Umbilical cord (tissue), 2 donors: Measurements from ENCODE around the gene B3GALNT2. TPM values are rescaled to one million over a fixed set of nuclear protein-coding genes. Genes with fewer than 3 reads are reported as not detected.
"Not testable (repeated sequence)": the region's sequence is repeated elsewhere in the genome, so short reads cannot be mapped to it uniquely, and the experiment has no call there.

Experiments
- DNase-seq: peaks from one replicate; pipeline ENCODE4 v3.0.0-alpha.2; 2015; ENCODE audit warnings: low spot score
- total RNA-seq: library from RNA; depleted of rRNA; stranded (reverse); fragments of >200 nt; gene quantifications from one replicate; pipeline ENCODE4 v1.2.3, GENCODE V29; 2014; ENCODE audit warnings: low replicate concordance; ENCODE audit not compliant: insufficient read depth

B3GALNT2 gene
- total RNA-seq: 71.7 TPM

DNA sequence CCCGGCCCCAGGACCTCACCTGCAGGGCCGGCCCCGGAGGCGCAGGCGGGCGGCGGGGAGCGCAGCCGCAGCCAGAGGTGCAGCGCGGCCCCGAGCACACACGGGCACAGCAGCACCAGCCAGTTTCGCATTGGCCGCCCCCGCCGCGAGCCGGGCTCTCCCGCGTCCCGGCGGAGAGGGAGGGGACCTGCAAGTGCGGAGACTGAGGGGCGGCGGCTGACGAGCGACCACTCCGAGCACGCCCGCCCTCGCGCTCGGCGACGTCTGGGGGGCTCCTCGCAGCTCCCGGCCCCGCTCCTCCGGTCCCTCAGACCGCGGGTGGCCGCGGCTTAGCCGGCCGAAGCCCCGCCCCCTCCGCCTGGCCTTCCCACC lies at the start of gene B3GALNT2:
B3GALNT2 (minus strand) TSS at position 331 of the 372 bp plus-strand sequence; CDS start at position 131, 200 bp downstream.
- no peak for DNase-seq

DNA sequence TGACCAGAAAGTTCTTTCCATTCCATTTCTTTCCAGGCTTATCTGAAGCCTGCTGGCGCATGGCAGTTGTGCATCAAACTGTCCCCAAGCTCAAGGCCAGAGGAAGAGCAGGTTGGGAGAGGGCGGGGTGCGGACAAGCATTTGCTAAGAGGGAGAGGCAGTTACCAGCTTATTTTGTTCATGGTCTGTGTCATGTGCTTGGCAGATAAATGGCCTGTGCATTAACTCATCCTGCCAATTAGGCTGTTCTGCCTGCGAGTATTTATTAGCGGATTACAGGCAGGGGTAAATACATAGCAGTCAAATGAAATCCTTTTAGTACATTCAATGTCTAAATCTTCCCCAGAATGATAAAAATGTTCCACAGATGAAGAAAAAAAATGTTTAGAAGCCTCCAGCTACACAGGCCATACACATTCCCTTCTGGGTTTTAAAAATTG lies 48.9 kb upstream of the B3GALNT2 start:
- peak; percentile 95 for DNase-seq

DNA sequence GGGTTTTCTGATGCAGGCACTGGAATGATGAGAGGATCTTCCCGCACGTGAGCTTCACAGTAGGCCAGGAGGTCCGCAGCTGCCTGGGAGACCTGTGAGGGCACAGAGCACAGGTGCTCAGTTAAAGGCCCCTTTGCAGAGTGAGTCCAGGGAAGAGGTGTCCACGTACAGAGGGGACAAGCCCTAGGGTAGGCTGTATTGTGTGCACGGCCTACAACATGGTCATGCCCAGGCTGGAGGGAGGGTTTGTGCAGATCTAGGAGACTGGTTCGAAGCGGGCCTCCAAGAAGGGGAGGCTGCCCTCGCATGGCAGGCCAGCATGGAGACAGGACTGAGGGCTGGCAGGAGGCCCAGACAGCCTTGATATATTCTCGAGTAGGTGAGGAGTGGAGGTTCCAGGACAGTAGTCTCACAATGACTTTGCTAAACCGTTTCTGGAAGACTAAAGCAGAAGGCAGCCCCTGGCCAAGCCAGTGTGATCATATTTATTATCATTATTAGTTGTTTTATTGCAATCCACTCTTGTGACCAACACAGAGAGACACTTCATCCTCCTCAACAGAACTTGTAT lies 48.0 kb upstream of the B3GALNT2 start:
- peak; percentile 18 for DNase-seq

DNA sequence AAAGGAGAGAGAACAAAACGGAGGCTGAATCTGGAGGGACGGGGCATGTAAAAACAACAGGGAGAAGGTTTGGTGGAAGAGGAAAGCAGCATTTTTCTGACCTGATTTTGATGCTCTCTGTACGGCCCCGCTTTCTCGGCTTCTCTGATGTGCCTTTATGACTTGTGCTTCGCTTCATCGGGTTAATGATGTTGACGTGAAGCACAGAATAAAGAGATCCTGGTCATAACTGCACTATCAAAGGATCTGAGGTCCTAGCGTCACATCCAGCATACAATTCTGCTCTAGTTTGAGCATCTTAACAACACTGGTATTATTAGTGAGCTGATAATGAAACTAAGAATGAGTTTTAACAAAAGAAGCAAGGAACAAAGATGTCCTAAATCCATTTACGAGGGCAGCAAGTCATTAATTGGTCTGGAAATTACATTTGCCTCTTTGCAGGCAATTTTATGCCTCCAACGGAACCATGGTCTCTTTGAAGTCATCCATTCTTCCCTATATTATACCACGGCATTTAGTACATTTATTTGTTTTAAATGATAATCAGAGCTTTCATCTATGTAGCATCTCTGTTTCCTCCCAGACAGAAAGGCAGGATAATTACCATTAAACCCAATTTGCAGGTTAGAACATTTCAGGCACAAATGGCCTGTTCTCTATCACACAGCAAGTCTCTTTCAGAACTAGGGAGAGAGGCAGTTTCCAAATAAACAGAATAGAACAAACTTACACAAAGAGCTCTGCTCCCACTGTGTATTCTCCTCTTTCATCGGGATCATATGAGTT lies 45.3 kb upstream of the B3GALNT2 start:
- no peak for DNase-seq

DNA sequence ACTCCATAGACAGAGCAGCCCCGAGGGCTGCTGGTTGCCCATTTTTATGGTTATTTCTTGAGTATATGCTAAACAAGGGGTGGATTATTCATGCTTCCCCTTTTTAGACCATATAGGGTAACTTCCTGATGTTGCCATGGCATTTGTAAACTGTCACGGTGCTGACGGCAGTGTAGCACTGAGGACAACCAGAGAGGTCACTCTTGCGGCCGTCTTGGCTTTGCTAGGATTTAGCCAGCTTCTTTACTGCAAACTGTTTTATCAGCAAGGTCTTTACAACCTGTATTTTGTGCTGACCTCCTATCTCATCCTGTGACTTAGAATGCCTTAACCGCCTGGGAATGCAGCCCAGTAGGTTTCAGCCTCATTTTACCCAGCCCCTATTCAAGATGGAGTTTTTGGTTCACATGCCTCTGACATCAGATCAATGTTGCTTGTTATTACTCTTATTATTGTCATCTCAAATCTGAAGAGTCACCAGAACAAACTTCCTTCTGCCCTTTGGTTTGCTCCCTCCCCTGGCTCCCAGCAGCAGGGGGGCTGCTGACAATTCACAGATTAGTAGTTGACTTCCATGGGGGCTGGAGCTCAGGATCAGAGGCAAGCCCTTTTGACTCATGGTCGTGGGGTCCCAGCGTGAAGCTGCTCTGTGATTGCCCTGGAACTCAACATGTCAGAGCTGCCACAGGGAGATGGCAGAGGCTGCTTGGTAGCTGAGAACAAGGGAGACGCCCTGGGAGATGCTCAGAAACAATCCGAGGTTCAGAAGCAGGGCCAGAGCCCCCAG lies 42.3 kb upstream of the B3GALNT2 start:
- DNase-seq: peak; percentile 70

DNA sequence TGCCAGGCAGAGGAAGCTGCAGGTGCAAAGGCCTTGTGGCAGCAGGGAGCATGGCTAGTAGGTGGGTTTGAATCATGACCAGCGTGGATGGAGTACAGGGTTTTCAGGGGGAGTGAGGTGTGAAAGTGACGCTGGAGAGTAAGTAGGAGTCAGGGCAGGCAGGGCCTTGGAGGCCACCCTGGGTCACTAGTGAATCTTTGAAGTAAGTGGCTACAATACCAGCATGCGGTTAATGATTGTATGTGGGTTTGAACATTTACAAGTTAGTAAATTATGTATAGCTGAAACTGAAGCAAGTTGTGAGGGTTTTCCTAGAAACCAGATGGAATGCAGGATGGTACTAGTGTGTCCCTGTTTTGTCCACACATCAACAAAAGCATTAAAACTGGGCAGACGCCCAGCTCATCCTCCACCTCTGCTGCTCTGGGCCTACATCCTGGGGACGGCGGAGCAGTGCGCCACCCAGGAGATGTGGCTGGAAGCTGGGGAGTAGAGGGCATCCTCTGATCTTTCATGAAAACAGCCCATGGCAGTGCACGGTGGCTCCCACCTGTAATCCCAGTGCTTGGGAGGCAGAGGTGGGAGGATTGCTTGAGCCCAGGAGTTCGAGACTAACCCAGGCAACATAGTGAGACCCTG lies 41.2 kb upstream of the B3GALNT2 start:
- DNase-seq: no peak

DNA sequence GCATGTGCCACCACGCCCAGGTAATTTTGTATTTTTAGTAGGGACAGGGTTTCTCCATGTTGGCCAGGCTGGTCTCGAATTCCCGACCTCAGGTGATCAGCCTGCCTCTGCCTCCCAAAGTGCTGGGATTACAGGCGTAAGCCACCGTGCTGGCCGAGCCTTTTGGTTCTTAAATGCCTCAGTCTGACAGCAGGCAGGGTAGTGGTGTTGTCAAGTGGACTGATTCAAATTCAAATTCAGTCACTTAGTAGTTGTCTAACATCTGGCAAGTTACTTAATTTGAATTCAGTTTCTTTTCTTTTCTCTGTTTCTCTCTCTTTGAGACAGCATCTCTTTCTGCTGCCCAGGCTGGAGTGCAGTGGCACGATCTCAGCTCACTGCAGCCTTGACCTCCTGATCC lies 38.6 kb upstream of the B3GALNT2 start:
- not testable (repeated sequence) for DNase-seq

DNA sequence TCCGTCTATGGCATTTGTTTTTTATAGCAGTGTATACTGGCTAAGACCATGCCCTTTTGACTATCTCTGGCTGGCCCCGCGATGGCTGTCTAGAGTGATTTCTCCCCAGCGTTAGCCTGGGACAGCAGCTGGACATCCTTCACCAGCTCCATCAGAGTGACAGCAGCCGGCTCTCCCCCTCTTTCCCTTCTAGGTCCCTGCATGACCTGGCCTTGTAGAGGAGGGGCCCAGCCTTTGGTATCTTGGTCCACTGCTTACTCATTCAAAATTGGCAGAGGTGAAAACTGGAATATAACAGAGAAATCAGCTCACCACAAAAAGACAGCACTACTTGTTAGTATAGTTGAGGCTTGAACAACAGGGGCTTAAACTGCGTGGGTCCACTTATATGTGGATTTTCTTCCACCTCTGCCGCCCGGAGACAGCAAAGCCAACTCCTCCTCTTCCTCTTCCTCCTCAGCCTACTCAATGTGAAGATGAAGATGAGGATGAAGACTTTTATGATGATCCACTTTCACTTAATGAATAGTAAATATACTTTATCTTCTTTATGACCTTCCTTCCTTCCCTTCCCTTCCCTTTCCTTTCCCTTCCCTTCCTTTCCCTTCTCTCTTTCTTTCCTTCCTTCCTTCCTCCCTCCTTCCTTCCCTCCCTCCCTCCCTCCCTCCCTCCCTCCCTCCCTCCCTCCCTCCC lies 29.4 kb upstream of the B3GALNT2 start:
- DNase-seq: no peak

DNA sequence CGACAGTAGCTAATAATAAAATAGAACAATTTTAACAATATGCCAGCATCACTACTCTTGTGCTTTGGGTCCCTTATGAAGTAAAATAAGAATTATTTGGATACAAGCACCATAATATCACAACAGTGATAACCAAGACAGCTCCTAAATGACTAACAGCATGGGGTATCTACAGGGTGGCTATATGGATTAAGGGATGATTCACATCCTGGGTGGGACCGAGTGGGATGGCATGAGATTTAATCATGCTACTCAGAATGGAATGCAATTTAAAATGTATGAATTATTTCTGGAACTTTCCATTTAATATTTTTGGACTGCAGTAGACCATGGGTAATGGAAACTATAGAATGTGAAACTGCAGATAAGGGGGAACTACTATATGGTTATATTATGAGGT lies 28.1 kb upstream of the B3GALNT2 start:
- DNase-seq: peak; percentile 40

DNA sequence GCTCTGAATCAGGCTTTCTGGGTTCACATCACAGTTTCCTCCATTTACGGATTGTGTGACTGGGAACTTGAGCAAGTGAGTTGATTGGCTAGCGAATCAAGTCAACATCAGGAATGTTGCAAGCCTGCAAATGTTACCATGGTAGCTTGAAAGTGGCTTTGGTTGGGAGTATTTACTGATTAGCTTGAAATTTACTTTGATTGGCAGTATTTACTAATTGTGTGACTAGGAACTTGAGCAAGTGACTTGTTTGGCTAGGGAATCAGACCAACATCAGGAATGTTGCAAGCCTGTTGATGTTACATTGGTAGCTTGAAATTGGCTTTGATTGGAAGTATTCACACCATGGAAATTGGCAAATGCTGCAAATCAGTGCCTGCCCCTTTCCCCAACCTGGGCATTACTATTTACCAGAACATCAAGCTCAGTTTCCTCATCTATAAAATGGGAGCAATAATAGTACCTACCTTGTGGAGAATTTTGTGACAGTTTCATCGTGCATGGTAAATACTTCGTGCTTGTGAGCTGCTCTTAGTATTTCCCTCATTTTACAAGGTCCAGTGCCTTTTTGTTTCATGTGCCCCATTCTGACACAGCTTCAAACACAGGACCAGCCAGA lies 23.1 kb upstream of the B3GALNT2 start:
- no peak for DNase-seq

DNA sequence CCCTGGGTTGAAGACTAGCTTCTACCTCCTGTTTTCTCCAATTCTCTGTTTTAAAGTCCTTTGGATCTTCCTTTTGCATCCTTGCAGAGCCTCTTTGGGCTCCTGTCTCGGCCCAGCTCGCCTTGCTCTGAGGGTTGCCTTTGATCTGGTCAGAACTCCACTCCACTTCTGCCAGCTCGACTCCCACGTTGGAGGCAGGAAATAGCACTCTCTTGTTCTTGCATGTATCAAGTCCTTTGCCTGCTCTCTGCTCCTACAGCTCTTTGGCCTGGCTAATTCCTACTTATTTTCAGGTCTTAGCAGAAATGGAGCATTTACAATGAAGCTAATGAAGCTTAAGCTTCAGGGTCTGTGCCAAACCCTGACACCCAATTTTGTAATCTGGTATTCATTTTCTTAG lies 21.1 kb upstream of the B3GALNT2 start:
- no peak for DNase-seq

DNA sequence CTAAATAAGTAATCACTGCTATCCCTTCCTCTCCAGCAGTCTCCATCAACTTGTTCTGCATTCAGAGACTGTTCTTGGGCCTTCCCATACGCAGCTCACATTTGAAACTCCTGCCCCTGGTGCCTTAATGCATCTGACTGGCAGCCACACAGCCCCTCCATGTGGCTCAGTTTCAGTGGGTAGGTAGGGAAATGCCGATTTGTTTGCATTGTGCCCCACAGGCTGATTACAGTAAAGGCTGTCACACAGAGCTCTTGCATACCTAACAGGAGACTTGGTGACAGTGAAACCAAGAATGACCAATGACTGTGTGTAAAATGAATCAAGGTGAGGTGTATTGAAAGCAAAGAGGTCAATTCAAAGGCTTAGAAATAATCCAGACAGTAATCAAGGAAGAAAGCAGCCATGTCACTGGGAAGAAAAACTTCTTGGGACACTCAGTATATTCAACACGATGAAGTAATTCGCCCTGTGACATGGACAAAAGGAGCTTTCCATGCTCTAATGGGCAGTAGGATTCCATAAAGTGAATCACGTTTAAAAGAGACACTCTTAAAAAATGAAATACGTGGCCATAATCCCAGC lies 12.7 kb upstream of the B3GALNT2 start:
- DNase-seq: no peak

DNA sequence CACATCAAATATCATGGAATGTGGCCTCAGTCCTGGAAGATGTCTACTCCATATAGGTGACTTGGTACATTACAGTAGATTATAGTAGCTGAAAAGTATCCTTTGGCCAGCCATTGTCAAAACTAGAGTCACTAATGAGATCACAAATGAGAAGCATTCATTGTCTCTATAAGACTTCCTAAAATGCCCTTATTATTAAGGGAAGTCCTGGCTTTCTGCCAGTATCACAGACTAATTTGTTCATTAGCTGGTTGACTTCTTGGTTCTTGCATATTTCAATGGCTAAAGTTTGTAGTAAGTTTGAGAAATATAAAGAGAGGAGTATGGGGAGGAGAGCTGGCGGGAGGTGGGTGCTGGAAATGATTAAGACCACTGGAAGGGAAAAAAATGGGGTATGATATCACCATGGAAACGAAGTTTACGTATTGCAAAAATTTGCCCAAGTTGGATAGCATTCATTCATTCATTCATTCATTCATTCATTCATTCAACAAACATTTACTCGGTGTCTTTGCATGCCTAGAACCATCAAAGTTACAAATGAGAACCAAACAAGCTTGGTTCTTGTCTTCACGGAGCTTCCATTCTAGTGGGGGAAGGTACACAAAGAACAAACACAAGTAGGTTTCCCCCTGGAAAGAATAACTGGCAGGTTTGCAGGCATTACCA lies 11.7 kb upstream of the B3GALNT2 start:
- DNase-seq: no peak

DNA sequence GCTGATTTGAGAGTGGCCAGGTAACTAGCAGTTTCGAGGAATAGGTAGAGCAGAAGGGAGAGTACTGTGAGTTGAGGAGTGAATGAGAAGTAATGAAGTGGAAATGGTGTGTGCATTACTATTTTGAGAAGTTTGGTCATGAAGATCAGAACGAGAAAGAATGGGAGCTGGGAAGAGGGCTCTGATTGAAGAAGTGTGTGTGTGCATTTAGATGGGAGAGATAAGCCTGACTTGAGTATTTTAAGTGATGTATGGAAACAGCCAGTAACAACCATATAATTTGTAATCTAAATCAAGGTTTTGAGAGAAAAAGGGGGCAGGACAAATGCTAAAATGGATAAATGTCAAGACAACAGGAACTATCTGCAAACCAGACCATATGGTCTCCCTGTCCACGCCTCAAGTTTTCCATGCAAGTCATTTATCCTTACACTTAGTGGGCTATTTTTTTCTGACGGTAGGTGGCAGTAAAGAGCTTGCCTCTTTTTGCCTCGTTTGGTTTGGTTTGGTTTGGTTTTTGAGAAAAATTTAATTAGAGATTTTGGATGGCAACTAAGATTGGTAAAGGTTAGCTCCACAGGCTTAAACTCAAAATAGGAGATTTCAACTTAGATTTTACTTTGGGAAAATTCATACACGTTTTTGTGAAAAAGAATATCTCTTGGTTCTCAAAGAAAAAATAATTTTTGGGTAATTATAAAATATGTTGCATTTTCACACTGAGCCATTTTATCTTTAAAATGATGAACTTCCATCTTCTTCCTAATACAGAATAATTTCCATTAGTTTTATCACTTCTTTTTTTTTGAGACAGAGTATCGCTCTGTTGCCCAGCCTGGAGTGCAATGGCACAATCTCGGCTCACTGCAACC lies 9.5 kb upstream of the B3GALNT2 start:
- peak; percentile 87 for DNase-seq

DNA sequence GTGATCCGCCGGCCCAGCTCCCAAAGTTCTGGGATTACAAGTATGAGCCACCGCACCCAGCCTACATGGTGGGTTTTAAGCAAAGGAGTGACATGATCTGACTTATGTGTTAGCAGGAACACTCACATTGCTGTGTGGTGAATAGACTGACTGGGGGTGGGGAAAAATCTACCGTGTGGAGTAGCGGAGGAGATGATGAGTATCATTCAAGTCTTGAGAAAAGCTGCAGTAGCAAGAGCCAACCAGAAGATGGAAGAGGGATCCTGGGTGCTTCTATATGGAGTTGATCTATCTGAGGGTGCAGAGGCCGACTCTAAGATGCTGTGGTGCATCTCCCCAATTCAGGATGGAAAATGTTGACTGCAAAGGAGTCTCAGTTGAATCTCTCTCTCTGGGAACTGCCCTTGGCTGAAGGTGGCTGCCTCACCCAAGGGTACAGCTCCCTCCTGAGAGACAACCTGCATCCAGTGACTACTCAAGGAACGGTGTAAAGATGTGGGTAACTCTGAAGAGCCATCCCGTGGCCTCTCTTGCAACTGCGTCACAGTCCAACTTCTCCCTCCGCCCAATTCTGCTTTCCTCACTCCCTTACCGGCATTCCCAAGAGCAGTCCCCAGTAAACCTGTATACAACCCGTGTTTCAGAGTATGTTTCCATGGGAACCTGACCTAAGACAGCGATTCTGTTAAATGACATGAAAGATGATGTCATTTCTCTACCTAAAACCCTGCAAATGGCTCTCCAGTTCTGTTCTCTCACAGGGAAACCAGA lies 7.4 kb upstream of the B3GALNT2 start:
- no peak for DNase-seq

DNA sequence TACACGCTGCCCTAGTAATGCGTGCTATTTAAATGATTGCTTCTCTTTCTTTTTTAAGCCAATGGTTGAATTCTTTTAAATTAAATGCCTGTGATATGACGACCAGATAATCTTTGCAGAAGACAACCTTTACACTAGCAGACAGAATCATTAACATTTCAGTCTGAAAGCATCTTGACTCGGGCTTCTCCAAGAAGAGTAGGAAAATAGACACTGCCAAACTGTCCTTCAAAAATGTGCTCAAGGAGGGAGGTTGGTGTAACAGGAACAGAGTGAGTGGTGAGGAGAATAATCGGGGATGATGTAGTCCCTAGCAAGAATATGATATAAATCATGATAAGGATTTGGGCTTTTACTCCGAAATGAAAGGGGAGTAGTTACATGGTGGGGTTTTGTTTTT lies 6.6 kb upstream of the B3GALNT2 start:
- DNase-seq: no peak

DNA sequence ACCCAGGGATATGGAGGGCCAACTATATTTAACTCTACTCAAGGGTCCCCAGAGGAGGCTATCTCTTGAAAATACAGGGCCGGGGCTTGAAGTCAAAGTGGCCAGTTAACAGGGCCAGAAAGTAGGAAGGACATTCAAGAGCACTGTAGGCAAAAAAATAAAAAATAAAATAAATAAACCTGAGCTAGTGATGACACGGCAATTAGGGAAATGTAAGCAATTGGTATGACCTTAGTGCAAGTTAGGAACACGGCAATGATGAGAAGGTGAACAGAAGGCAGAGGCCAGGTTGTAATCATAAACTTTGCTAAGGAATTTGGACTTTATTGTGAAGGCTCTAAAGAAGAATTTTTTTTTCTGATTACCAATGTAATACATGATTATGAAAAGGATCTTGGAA lies 3.4 kb upstream of the B3GALNT2 start:
- no peak for DNase-seq
